Type B pancreatic cell (in vitro differentiated cells): ENCODE data around the gene SORL1-AS1.

Experiments used
- DNase-seq: peaks from one replicate; pipeline ENCODE4 v3.0.0; 2021; ENCODE audit warnings: mixed read lengths; ENCODE audit not compliant: unreplicated experiment; ENCODE audit errors: extremely low spot score
- H3K27ac Mint-ChIP-seq: 2 replicates; pipeline ENCODE4 v1.8.0; 2021; ENCODE audit warnings: mild to moderate bottlenecking, mixed read lengths
- H3K27me3 Mint-ChIP-seq: 2 replicates; pipeline ENCODE4 v1.8.0; 2021; ENCODE audit warnings: mixed read lengths
- H3K36me3 Mint-ChIP-seq: 2 replicates; pipeline ENCODE4 v1.8.0; 2021; ENCODE audit warnings: mixed read lengths
- H3K4me1 Mint-ChIP-seq: one replicate; pipeline ENCODE4 v1.8.0; 2021; ENCODE audit warnings: mixed read lengths; ENCODE audit not compliant: unreplicated experiment
- H3K4me3 Mint-ChIP-seq: 2 replicates; pipeline ENCODE4 v1.8.0; 2021; ENCODE audit warnings: mild to moderate bottlenecking, mixed read lengths
- H3K9me3 Mint-ChIP-seq: 2 replicates; pipeline ENCODE4 v1.8.0; 2021; ENCODE audit warnings: mixed read lengths
- CTCF ChIP-seq: fragments of 200-600 bp; sonication (generic); conservative IDR thresholded peaks from 2 replicates; pipeline ENCODE4 v1.5.0; 2021; ENCODE audit warnings: antibody characterized with exemption, mild to moderate bottlenecking

The SORL1-AS1 gene

GRCh38 chr11:121494355-121495099 is 41.8 kb upstream of the SORL1-AS1 start:
- H3K27ac Mint-ChIP-seq: no peak overlapping the region
- H3K4me1 Mint-ChIP-seq: no peaks in the 10 kb centered on the region
- no peak for TF ChIP-seq CTCF
- H3K4me3 Mint-ChIP-seq: no peak overlapping the region
- peaks cover 37% of the 10 kb centered on the region for H3K36me3 Mint-ChIP-seq
- no peaks in the 10 kb centered on the region for H3K27me3 Mint-ChIP-seq
- DNase-seq: no peak
- H3K9me3 Mint-ChIP-seq: no peaks in the 10 kb centered on the region

GRCh38 chr11:121489823-121490222 is 37.1 kb upstream of the SORL1-AS1 start:
- no peak for TF ChIP-seq CTCF
- H3K27ac Mint-ChIP-seq: no peak overlapping the region
- no peak for DNase-seq
- H3K4me1 Mint-ChIP-seq: peaks cover 9% of the 10 kb centered on the region
- peaks cover 5% of the 10 kb centered on the region for H3K9me3 Mint-ChIP-seq
- H3K4me3 Mint-ChIP-seq: no peak overlapping the region
- peaks cover 44% of the 10 kb centered on the region for H3K36me3 Mint-ChIP-seq
- no peaks in the 10 kb centered on the region for H3K27me3 Mint-ChIP-seq

- no peak for DNase-seq
- Mint-ChIP-seq H3K36me3 (peaks cover 38% of the 10 kb centered on the region), H3K4me3 (peak overlapping the region; percentile 76), H3K27me3 (no peaks in the 10 kb centered on the region), H3K4me1 (peaks cover 13% of the 10 kb centered on the region), H3K9me3 (peaks cover 5% of the 10 kb centered on the region), H3K27ac (peak overlapping the region; percentile 94)
- no peak for TF ChIP-seq CTCF
Observed at GRCh38 chr11:121488641-121489040, 35.9 kb upstream of the SORL1-AS1 start.

- no peak for DNase-seq
- Mint-ChIP-seq H3K27ac (peak overlapping the region; percentile 94), H3K4me1 (peaks cover 13% of the 10 kb centered on the region), H3K4me3 (peak overlapping the region; percentile 76), H3K36me3 (peaks cover 38% of the 10 kb centered on the region), H3K27me3 (no peaks in the 10 kb centered on the region), H3K9me3 (peaks cover 5% of the 10 kb centered on the region)
- no peak for TF ChIP-seq CTCF
Observed at GRCh38 chr11:121488170-121488569, 35.4 kb upstream of the SORL1-AS1 start.

- Mint-ChIP-seq H3K4me3 (no peak overlapping the region), H3K36me3 (peaks cover 38% of the 10 kb centered on the region), H3K27me3 (no peaks in the 10 kb centered on the region), H3K9me3 (peaks cover 5% of the 10 kb centered on the region), H3K27ac (no peak overlapping the region), H3K4me1 (peaks cover 18% of the 10 kb centered on the region)
- TF ChIP-seq CTCF: no peak
- no peak for DNase-seq
Observed at GRCh38 chr11:121487191-121487590, 34.4 kb upstream of the SORL1-AS1 start.
